ENCODE measurements around the gene DNAH6.

- no peak for TF ChIP-seq CTCF (IDR thresholded peaks at IDR 0.05)
- no peak for TF ChIP-seq POLR2AphosphoS5 (IDR thresholded peaks at IDR 0.05)
- TF ChIP-seq POLR2A (IDR thresholded peaks at IDR 0.05): no peak
These were observed 510 bp upstream of the DNAH6 start for GRCh38 chr2:84515788-84516187.
